Upper lobe of left lung (tissue), 4 donors: ENCODE data around the gene RAX.

ENCODE experiments used
- CTCF ChIP-seq, 6 experiments: fragments of 450-650 bp in 4 of 6; fragments of 200-600 bp in 2 of 6; sonication (generic) in 2 of 6; IDR thresholded peaks; one replicate each; pipeline ENCODE4 v1.5.1; 2016 to 2019; ENCODE audit warnings: antibody characterized with exemption in 6 of 6
- EP300 ChIP-seq, 4 donors: sonication (generic); formaldehyde crosslinking; IDR thresholded peaks; one replicate each; pipeline ENCODE4 v1.5.1; 2017; ENCODE audit warnings: antibody characterized with exemption in 4 of 4, control low read depth in 2 of 4

DNA sequence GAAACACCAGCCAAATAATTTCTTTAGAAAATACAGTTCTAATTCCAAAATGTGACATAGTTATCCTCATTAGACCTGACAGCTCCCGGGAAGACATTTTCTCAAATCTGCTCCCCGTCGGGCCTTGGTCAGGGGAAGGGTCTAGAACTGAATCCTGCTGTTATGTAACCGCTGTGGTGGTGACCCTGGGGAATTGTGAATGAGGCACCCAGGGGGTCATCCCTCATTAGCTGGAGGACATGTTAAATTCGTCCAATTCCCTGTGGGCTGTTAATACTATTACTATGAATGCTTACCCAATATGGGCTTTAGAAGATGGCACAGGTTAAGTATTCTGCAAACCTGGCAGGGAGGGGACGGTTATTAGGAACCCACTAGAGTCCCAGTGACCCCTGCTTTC is 33.4 kb upstream of the RAX start:
- TF ChIP-seq CTCF (IDR thresholded peaks at IDR 0.05) (no peak), EP300 (IDR thresholded peaks at IDR 0.05) (no peak)
